ENCODE measurements around the gene FHIT.

- no peak for TF ChIP-seq POLR2A (IDR thresholded peaks at IDR 0.05)
- no peak for TF ChIP-seq CTCF (IDR thresholded peaks at IDR 0.05)
These were observed 1066.1 kb downstream of the FHIT start for GRCh38 chr3:60185161-60185560.

Measured in ovary (tissue), 3 donors.